LNCaP clone FGC (cell line): ENCODE results near the gene ERBB2.

Source experiments
- DNase-seq: peaks from one replicate; pipeline ENCODE4 v3.0.0-alpha.2; 2011; ENCODE audit warnings: low read depth
- H3K4me3 ChIP-seq: 2 replicates; pipeline ENCODE4 v1.5.1; 2011; ENCODE audit warnings: mild to moderate bottlenecking, low read depth, low read length, control low read depth
- TF ChIP-seq, protein P1 (sequence below): IDR thresholded peaks from 2 replicates; pipeline ENCODE4 v1.5.1; 2012; ENCODE audit warnings: mild to moderate bottlenecking; ENCODE audit not compliant: control insufficient read depth, insufficient read depth; ENCODE audit errors: extremely low read depth

ERBB2 gene

DNA sequence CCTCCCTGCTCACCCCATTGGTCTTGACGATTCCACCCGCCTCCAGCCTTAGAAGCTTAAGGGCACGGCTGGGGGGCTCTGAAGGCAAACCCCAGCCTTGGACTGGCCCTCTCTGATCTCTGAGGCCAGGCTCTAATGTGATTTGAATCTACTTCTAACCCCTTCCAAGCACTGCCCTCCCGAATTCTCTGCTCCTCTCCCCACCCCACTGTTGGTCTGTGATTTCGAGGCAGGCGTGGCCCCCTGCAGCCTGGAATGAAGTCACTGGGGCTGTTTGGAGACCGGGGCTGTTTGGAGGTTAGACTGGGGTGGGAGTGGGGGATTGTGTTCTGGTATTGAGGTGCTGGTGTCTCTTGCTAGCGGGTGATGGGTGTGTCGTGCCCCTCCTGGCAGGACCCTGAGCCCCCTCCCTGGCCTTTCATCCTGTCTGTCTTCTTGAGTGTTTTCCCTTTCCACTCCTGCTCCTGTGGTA, 40.1 kb downstream of the ERBB2 start:
- peak overlapping the region; percentile 78 for H3K4me3 ChIP-seq
- TF ChIP-seq, protein P1, sequence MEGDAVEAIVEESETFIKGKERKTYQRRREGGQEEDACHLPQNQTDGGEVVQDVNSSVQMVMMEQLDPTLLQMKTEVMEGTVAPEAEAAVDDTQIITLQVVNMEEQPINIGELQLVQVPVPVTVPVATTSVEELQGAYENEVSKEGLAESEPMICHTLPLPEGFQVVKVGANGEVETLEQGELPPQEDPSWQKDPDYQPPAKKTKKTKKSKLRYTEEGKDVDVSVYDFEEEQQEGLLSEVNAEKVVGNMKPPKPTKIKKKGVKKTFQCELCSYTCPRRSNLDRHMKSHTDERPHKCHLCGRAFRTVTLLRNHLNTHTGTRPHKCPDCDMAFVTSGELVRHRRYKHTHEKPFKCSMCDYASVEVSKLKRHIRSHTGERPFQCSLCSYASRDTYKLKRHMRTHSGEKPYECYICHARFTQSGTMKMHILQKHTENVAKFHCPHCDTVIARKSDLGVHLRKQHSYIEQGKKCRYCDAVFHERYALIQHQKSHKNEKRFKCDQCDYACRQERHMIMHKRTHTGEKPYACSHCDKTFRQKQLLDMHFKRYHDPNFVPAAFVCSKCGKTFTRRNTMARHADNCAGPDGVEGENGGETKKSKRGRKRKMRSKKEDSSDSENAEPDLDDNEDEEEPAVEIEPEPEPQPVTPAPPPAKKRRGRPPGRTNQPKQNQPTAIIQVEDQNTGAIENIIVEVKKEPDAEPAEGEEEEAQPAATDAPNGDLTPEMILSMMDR, result no peak
- DNase-seq, result no peak

DNA sequence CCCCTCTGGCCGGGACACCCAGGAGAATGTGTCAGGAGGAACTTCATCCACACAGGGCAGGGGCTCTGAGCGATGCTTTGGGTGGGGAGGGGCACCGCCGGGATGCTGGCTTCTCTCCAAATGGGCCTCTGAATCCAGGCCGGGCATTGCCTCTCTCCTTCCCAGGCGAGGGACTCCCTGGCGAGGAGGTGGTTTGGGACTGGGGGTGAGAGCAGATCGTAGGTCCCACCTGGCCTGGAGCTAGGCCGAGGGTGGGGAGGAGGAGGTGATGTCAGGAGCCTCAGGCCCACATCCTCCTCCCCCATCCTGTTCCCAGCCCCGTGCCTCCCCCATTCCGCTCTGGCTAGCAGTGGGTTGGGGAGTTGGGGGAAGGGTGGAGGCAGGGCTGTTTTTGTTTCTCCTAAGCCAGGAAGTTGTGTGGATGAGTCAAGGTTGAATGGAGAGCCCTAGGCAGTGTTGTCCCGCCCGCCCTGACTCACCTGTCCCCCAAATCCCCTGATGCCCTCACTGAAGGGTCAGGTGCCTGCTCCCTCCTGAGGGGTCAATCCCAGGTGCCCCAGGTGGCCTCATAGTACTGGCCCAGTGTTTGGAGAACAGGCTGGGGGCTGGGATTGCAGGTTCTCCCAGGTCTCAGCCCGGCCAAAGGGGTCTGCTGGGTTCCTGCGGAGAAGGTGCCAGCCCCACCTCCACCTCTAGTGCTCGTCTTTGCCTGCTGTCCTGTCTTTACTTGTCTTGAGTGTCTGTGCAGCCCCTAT, 40.7 kb downstream of the ERBB2 start:
- TF ChIP-seq, protein P1, result no peak
- peak overlapping the region; percentile 78 for H3K4me3 ChIP-seq
- no peak for DNase-seq

DNA sequence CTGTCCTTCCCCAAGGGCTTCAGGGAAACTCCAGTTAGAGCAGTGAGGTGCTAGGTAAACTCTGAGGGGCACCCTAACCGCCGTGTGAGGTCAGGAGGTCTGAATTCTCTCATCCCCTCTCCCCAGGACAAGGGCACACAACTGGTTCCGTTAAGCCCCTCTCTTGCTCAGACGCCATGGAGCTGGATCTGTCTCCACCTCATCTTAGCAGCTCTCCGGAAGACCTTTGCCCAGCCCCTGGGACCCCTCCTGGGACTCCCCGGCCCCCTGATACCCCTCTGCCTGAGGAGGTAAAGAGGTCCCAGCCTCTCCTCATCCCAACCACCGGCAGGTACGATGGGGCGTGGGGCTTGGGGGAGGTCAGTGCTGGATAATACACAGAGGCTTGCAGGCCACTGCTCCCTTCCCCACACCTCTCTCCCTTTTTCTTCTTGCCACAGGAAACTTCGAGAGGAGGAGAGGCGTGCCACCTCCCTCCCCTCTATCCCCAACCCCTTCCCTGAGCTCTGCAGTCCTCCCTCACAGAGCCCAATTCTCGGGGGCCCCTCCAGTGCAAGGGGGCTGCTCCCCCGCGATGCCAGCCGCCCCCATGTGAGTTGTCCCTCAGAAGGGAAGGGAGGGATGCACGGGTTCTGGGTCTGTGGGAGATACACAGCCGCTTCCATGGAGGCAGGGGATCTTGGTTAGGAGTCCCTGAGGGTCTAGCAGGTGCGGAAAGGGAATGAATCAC, 42.4 kb downstream of the ERBB2 start:
- H3K4me3 ChIP-seq, result no peak overlapping the region
- TF ChIP-seq, protein P1, result no peak
- no peak for DNase-seq

DNA sequence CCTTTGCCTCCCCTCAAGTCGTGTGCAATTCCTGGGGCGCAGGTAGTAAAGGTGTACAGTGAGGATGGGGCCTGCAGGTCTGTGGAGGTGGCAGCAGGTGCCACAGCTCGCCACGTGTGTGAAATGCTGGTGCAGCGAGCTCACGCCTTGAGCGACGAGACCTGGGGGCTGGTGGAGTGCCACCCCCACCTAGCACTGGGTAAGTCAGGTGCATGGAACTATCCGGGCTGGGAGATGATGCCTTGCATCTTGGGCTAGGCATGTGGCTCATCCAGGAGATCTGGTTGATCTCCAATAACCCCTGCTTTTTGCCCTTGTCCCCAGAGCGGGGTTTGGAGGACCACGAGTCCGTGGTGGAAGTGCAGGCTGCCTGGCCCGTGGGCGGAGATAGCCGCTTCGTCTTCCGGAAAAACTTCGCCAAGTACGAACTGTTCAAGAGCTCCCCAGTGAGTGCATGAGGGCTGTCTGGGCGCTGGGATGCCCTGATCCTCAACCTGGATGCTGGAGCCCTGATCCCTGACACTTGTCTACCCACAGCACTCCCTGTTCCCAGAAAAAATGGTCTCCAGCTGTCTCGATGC, 43.1 kb downstream of the ERBB2 start:
- no peak for DNase-seq
- TF ChIP-seq, protein P1, result no peak
- H3K4me3 ChIP-seq, result no peak overlapping the region

DNA sequence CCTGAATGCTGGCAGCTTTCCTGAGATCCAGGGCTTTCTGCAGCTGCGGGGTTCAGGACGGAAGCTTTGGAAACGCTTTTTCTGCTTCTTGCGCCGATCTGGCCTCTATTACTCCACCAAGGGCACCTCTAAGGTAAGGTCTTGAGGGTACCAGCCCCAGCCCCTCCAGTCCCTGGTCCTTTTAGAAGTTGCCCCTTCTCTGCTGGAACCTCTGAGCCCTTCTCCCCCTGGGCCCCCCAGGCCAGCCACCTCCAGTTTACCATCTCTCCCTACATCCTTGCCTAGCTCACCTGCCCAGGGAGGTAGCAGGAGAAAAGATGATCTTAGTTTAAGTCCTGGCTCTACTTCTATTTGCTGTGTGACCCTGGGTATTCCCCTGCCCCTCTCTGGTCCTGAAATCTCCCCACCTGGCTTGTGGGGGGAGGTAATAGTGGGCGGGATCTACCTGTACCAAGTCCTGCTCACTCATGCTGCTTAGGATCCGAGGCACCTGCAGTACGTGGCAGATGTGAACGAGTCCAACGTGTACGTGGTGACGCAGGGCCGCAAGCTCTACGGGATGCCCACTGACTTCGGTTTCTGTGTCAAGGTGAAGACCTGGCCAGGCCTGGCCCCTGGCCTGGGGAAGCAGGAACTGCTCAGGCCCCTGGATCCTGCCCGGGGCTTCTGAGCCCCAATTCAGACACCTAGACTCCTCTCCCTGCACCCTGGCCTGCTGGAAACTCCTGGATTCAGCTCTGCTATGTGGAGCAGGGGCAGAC, 44.4 kb downstream of the ERBB2 start:
- TF ChIP-seq, protein P1, result no peak
- no peak overlapping the region for H3K4me3 ChIP-seq
- no peak for DNase-seq

DNA sequence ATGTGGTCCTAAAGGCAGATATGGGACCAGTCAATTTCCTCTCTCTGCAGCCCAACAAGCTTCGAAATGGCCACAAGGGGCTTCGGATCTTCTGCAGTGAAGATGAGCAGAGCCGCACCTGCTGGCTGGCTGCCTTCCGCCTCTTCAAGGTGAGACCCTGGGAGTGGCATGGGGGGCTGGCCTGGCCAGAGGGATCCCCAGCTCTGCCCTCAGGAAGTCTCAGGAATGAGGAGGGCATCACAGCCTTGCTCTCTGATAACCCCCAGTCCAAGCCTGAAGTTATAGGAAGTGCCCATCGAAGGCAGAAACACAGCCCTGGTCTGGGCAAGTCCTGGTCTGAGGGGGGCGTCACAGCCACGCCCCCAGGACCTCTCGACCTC, 45.0 kb downstream of the ERBB2 start:
- no peak for DNase-seq
- TF ChIP-seq, protein P1, result no peak
- H3K4me3 ChIP-seq, result no peak overlapping the region
